Activated CD4-positive, alpha-beta T cell treated with anti-CD3 and anti-CD28 coated beads, Interleukin-2, Interleukin-6, amounts not matched to agents 100 ng/mL and 50 ng/mL, durations not matched to agents 16 hours and 8 hours (primary cell): ENCODE measurements around the gene ARFGEF3.
"Not testable (repeated sequence)": the region's sequence is repeated elsewhere in the genome, so short reads cannot be mapped to it uniquely, and the experiment has no call there.

Experiments used
- DNase-seq: peaks from one replicate; pipeline ENCODE4 v3.0.0-alpha.2; 2020

ARFGEF3 gene

DNA sequence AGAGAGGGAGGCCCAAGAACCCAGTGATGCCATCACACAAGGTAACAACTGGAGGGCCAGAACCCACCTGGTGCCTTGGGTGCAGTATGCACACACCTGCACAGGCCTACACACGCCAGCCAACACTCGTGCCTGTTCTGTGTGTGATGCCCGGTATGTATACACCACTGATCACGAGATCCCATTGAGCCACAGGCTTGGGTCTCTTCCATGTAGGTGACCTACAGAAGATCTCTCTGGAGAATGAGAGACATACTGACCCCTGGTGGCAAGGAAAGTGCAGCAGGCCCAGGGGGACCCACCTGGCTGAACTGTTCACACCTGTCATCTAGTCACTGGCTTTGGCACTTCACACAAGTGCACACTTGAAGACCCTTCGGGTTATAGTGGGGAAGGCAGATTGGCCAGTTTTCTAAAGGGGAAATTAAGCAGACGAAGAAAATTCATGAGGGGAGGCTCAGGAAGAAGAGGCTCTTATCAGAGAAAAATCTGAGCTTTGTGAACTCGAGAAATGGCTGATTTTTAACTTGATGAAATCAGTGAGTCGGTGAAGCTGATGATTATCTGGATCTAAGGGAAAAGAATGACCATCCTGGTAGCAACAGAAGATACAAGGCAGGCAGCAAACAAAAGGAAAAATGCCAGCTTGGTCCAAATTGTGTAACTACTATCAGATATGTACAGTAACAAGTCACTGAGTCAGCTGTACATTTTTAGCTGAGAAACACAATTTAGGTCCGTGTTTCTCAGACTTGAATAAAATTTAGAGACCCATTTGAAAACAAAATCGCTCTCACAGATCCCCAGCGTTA lies 125.6 kb downstream of the ARFGEF3 start:
- peak; percentile 50 for DNase-seq

DNA sequence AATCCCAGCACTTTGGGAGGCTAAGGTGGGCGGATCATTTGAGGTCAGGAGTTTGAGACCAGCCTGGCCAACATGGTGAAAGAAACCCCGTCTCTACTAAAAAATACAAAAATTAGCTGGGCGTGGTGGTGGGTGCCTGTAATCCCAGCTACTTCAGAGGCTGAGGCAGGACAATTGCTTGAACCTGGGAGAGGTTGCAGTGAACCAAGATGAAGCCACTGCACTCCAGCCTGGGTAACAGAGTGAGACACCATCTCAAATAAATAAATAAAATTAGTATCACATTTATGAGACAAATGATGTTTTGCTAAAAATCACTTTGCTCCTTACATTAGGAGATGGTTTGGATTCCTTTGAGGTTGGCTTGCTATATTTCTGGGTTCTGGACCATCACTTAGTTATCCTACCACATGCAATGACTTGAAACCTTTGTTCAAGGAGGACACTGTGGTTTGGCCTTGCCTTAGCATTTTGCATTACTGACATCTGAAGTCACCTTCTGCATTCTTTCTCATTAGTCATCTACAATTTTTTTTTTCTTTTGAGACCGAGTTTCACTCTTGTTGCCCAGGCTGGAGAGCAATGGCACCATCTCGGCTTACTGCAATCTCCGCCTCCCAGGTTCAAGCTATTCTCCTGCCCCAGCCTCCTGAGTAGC lies 126.8 kb downstream of the ARFGEF3 start:
- DNase-seq = not testable (repeated sequence)

DNA sequence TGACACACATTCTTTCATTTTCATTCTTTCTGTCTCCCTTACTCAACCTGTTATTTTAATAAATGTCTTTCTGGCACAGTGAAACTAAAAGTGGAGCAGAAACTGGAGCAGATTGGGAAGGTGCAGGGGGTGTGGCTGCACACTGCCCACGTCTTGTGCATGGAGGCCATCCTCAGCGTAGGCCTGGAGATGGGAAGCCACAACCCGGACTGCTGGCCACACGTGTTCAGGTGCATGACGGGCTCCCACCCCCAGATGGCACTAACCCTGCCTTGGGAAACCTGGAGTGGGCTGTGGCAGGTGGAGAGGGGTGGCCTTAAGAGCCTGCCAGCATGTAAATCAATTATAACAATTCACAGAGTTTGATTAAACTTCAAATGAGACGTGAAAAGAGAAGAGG lies 128.0 kb downstream of the ARFGEF3 start:
- peak; percentile 10 for DNase-seq

DNA sequence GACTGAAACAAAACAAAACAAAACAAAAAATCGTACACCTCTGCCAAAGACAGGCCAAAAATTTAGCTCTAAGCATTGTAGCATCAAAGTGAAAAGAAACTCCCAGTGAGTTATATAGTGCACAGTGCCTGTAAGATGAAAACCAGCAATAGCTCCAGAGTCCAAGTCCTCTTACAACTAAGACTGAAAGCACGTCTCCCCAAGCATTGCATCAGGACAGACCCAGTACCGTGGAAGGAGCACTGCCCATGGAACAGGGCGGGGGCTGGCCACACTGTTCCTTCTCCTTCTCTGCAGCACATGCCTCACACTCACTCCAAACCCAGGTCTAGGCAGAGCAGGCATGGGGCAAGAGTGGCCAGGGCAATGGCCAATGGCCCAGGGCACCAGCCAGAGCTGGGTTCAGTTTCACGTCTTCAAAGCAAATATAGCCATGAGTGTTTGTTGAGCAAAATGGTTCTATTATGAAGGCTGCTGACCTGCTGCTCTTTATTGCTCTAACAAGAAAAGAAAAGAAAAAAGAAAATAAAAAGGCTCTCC lies 128.8 kb downstream of the ARFGEF3 start:
- DNase-seq = no peak

DNA sequence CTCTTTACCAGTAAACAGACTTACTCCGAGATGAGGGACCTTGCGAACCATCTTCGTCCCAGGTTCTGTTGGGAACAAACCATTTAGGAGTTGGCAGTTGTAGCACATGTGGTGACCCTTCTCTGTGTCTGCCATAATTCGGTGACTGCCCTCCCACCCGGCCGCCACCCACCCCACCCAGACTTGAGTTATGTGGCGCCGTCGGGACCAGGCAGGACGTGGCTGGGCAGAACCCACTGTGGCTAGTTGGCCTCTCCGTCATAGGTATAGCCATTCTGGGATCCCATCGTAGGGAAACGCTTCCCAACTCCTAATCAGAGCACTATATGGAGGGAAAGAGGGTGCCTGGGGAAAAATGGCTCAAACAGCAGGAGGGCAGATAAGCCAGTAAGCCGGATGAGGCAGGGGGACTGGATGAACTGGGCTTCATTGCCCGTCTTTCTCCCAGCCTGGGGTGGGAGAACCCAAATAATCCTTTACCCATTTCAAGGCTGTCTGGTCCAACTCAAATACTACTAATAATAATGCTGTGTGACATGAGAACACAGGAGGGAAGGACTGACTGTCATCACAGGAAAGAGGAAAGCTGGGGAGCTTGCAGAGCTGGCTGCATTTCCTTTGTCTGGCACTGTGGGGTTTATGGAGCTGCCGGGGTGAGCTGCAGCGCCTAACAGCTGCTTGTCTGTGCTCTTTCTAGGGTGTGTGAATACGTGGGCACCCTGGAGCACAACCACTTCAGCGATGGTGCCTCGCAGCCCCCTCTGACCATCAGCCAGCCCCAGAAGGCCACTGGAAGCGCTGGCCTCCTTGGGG lies 129.5 kb downstream of the ARFGEF3 start:
- DNase-seq = no peak

DNA sequence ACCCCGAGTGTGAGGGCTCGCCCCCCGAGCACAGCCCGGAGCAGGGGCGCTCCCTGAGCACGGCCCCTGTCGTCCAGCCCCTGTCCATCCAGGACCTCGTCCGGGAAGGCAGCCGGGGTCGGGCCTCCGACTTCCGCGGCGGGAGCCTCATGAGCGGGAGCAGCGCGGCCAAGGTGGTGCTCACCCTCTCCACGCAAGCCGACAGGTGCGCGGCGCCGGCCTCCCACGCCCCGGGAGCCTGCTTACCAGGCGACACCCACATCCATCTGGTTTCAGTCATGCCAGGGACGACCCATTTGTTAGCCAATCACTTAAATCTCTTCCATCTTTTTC lies 130.1 kb downstream of the ARFGEF3 start:
- DNase-seq = no peak

DNA sequence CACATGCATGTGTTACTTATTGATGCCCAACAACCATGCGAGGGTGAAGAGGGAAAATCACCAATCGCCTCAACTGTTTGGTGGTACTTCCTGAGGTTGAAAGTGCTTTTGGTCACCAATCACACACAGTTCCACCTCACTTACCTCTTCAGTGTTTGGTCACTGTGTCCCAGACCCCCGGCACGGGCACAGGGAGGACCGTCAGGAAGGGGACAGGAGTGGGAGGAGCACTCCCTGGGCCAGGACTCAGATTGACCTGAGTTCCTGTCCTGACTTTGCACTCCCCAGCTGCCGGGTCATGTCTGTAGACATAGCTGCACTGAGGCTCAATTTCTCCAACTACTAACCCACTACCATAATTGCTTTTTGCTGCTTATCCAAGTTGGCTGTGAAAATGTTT lies 130.7 kb downstream of the ARFGEF3 start:
- DNase-seq = no peak

DNA sequence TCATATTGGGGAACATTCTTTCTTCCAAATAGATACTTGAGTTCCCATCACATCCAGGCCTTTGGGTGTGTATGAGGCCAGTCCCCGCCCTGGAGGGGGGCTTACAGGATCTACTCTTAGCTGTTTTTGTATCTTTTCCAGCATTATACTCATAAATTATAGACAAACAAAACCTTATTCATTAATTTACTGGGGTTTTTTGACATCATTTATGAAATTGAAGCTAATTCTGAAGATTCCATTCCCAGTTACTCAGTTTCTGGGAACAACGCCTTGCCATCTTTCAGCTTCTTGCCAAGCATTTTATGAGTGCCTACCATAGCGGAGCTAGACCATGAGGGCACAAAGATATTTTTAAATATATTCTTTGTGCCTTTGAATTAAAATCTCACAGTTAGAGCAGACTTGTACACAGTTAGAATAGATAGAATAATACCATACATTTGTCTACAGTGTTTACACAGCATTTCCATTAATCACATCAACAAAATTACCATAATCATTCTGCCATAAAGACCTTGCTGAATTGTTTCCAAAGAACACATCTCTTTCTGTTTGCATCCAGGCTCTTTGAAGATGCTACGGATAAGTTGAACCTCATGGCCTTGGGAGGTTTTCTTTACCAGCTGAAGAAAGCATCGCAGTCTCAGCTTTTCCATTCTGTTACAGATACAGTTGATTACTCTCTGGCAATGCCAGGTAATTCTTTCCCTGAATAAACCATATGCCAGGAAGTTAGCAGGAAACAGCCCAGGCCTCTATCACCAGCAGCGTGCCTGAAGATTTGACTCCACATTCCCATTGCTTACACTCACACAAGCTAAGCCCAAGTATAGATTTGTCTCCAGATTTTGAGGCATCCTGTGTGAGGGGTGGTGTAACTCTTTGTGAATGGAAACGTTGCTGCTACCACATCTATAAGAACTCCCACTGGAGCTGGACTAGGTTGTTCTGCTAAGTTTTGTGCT lies 132.0 kb downstream of the ARFGEF3 start:
- no peak for DNase-seq

DNA sequence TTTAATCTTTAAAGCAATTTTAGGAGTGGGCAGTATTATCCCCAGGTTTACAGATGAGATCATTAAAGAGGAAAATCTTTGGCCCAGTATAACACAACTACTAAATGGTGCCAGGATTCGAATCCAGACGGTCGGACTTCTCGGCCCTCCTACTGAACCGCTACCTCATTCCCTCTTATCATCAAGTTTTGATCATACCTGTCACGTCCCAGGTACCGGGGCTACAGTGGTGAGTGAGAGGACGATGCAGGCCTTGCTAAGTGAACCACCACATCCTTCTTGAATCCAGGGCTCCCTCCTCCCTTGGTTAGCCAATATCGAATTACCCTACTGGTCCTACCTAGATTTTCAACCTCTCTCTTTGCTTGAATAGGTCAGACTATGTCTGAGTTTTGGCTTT lies 134.6 kb downstream of the ARFGEF3 start:
- no peak for DNase-seq

DNA sequence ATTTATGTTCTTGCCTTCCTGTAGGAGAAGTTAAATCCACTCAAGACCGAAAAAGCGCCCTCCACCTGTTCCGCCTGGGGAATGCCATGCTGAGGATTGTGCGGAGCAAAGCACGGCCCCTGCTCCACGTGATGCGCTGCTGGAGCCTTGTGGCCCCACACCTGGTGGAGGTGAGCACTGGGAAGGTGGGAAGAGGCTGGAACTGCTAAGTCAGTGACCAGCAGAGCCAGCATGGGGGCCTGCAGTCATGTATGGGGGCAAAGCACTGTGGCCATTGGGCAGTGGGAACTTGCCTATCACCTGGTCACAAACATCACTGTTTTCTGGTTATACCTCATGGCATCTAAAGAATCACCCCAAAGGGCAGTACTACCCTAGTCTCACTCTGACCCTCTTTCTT lies 135.0 kb downstream of the ARFGEF3 start:
- DNase-seq = no peak

DNA sequence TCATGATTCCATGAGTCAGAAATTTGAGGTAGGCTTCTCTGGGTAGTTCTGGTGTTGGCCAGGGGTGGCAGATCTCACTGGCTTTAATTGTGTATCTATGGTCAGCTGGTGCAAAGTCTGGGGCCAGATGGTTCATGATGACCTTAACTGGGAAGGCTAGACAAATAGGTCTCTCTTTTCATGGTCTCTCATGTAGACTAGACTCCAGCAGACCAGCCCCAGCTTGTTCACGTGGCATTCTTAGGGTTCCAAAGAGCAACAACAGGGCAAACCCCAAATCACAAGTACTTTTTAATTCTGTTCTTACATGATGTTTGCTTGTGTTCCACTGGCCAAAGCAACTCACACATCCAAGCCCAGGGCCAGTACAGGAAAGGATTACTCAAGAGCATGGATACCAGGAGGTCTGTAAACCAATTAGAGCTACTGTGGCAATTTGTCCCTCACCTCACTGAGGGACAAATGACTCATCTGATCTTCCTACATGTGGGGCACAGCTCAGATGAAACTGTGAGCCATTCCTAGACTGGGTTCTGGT lies 136.1 kb downstream of the ARFGEF3 start:
- peak; percentile 40 for DNase-seq

DNA sequence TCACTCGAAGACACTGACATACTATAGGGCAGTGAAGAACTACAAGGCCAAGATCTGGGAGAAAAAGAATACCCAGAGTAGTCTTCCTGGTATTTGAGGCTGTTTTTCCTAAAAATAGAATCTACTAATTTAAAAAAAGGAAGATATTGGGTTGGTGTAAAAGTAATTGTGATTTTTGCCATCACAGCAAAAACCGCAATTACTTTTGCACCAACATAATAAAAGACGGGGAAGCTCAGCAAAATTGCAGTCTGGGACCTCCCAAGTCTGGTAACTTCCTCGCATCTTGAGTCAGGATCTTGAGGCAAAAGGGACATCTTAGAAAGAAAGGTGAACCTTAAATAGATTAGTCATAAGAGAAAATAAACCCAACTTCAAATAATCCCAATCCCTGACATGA lies 138.7 kb downstream of the ARFGEF3 start:
- DNase-seq = no peak

DNA sequence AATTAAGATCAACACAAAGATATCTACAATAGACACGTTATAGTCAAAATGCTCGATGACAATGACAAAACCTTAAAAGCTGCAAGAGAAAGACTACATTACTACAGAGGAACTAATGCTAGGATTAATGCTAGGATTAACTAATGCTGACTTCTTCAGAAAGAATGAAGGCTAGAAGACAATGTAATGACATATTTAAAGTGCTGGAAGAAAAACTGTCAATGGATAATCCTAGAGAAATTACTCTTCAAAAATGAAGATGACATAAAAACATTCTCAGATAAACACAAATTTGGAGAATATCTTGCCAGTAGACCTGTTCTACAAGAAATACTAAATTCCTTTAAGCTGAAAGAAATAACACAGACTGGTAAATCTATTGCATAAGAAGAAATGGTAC lies 140.8 kb downstream of the ARFGEF3 start:
- no peak for DNase-seq

DNA sequence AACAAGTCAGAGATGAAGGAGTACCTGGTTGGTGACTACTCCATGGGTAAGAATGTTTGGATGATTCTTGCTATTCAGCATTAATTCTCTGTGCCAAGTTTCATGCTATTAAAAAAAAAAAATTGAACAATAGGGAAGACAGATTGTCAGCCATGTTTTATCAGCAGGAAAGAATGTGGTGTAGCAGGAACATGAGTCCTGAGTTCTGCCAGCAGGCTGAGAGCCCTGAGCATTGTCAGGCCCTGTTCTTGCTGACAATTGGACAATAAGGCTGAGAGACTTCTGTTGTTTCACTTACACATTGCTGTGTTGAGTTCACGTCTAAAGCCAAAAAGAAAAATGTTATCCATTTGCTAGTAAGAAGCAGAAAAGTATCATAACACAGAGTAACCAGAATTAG lies 145.6 kb downstream of the ARFGEF3 start:
- no peak for DNase-seq

DNA sequence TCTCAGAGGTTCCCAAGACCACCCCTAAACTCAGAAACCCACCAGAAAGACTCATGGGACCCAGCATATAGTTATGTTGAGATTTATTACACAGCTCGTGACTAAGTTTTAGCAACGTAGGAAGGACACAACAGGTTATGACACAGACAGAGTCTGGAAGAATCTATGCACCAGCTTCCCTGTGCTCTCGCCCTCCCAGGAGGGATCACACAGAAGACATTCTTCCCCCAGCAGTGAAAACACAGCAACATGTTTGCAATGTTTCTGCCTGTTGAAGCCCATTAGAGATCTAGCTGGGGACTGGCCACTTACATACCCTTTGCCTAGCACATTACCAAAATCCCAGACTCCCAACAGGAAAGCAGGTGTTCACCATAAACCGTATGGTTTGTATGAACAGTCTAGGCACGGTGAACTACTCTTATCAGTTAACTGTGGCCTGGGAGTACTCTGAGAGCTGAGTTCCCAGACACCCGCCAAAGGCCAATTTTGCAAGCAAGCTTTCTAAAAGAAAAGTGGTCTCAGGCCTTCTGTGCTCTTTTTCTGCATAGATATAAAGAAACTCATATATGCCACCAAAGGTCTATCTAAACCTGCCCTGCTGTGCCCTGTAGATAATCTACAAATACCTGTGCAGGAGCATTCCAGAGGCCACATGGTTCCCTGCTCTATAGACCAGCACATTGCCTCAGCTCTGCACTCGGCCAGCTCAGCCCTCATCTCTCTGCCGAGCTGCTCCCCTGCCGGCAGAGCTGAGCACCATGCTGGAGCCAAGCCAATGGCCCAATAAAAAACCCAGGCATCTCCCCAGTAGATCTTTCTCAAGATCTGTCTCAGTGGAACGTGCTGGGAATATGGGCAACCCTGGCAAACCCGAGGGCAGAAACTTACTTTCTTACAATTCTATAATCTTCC lies 146.3 kb downstream of the ARFGEF3 start:
- no peak for DNase-seq

DNA sequence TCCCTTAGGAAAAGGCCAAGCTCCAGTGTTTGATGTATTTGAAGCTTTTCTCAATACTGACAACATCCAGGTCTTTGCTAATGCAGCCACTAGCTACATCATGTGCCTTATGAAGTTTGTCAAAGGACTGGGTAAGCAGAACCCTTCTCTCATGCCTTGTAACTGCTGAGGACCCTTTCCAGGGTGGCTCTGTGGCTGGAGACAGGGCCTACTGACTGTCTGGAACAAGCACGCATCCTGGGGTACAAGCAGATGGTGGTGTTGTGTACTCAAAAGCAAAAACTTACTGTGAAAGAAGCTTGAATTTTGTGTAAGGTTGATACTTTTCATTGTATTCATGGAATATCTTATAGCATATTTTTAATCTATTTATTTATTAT lies 147.0 kb downstream of the ARFGEF3 start:
- no peak for DNase-seq

DNA sequence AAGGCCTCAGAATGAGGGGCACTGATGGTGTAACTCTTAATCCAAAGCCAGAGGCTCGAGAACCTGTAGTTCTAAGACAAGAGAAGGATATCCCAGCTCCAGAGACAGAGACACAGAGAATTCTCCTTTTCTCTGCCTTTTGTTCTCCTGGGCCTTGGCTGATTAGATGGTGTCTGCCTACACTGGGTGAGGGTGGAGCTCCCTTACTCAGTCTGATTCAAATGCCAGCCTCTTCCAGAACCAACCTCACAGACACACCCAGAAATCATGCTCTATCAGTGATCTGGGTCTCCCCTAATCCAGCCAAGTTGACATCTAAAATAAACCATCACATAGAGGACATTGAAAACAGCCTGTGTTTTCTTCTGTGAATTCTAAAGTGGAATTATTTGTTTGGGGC lies 148.0 kb downstream of the ARFGEF3 start:
- no peak for DNase-seq

DNA sequence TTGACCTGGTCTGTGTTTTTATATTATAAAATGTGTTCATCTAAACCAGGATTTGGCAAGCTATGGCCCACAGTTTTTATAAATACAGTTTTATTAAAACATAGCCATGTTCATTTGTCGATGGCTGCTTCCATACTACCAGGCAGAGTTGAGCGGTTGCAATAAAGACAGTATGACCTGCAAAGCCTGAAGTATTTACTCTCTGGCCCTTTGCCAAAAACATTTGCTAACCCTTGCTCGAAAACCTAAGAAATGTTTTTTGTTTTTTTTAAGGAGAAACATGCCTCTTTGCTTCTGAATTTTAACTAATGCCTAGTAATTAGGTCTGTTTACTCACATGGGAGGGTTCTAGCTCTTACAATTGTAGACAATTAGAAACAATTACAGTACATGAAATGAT lies 148.6 kb downstream of the ARFGEF3 start:
- DNase-seq = no peak

DNA sequence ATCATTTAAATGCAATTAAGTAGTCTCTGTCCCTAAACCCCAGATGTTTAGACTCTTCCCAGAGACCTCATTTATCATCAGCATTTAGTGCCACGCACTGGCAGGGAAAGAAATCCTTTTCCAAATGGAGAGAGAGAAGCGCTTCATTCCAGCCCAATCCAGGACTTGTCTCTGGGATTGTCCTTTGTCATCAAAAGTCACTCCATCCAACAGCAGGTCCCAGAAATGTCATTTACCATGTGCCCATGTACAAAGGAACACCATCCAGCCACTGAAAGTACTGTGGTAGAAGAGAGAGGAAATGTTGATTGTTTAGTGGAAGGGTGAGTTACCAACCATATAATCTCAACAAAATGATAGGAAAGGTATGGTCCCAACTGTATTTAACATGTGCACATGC lies 149.1 kb downstream of the ARFGEF3 start:
- DNase-seq = no peak

DNA sequence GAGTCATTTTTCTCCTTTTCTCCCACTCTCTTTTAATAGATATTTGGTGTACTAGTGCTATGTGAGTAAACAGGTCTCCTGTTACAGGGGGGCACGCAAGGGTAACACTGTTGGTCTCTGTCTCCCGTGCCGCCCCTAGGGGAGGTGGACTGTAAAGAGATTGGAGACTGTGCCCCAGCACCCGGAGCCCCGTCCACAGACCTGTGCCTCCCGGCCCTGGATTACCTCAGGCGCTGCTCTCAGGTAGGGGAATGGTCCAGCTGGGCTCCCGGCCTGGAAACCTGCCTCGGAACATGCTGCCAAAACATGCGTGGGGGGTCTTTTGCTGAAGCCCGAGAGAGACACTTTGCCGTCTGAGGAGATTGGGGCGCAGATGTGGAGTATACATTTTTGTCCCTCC lies 149.5 kb downstream of the ARFGEF3 start:
- DNase-seq = no peak

DNA sequence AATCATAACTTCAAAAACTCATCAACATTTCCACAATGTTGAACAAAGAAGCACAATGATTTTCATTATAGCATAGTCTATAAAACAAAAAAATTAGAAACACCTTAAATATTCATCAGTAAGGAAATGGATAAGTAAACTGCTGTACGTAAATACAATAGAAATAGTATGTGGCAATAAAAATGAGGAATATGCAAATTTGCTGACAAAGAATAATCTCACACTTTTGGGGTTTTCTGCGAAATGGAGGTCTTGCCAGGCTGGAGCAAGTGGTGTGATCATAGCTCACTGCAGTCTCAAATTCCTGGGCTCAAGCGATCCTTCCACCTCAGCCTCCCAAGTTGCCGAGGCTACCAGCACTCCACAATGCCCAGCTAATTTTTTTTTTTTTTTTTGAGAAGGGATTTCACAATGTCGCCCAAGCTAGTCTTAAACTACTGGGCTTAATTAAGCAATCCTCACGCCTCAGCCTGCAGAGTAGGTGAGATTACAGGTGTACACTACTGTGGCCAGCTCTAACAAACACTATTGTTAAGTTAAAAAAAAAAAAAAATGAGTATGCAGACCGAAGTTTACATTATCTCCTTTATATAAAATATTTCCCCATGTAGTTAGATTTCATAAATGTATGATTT lies 157.1 kb downstream of the ARFGEF3 start:
- no peak for DNase-seq
